Measurements from ENCODE around the gene AREL1. TPM values are rescaled to one million over a fixed set of nuclear protein-coding genes. Genes with fewer than 3 reads are reported as not detected.

AREL1 gene
- total RNA-seq, 1 experiment from 2014 or later: 45.9 TPM

DNA sequence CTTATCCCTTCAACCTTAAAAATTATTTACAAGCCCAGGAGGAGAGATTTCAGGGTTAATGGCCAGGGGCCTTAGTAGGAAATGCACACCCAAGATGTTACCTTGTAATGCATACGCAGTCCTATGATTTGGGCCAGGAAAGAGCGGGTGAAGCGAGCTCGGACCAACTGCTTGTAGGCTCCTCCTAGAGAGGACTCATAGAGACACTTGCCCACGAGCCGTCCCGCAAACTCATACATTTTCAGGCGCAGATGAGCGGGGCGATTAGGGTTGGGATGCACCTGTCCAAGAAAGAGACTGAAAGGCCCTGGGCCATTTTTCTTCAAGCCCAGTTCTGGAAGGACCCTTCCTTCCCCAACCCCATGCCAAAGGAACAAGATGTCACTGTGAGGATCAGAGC is 43.0 kb downstream of the AREL1 start:
- BruUV-seq (replicated peaks): no TSS peak
- ChIA-PET POLR2A (no interaction called here), CTCF (no interaction called here)

GRCh38 chr14:74669256-74669655 is 43.6 kb downstream of the AREL1 start:
- Histone ChIP-seq H3K4me1 (ENCODE audit: control insufficient read depth in 1 of 2, insufficient read depth in 2 of 2, low read length in 2 of 2) (no peaks in the 10 kb centered on the region), H3K9me3 (ENCODE audit: control insufficient read depth in 1 of 2, insufficient read depth in 1 of 2, low read depth in 1 of 2, low read length in 2 of 2) (no peaks in the 10 kb centered on the region), H2AFZ (ENCODE audit: low read depth, low read length, poor library complexity, severe bottlenecking) (no peak overlapping the region), H3K27me3 (ENCODE audit: insufficient read depth, low read length) (no peaks in the 10 kb centered on the region), H3K9me2 (ENCODE audit: insufficient read depth) (no peaks in the 10 kb centered on the region), H3K27ac (ENCODE audit: low read depth, low read length) (no peak overlapping the region), H3K4me2 (ENCODE audit: low read length) (no peak overlapping the region), H3K36me3 (ENCODE audit: control insufficient read depth in 1 of 2, insufficient read depth in 2 of 2, low read length in 2 of 2) (peaks cover 35 to 52% of the 10 kb centered on the region in 2 experiments; a peak in 3 of 4 replicates), H4K20me1 (ENCODE audit: insufficient read depth) (no peaks in the 10 kb centered on the region), H3K79me2 (ENCODE audit: insufficient read depth, low read length) (no peaks in the 10 kb centered on the region), H3K4me3 (replicated peaks in 1 of 2; ENCODE audit: low read depth in 1 of 2, low read length in 2 of 2) (no peak overlapping the region), H3K9ac (ENCODE audit: low read length) (no peak overlapping the region)
- POLR2A ChIA-PET: no interaction called here
- BruUV-seq (replicated peaks): no TSS peak
- intact Hi-C loops (cut with micrococcal nuclease): no loop called here
- RAD21 ChIA-PET (ENCODE audit: low non-redundant PET in 1 of 2, low total read pairs in 2 of 2, uncharacterized antibody in 2 of 2, unreplicated experiment in 2 of 2): no interaction called here
- CTCF ChIA-PET: no interaction called here
- ATAC-seq (no peak), DNase-seq (ENCODE audit: low read depth, low spot score) (no peak)
- TF ChIP-seq CEBPB (IDR thresholded peaks at IDR 0.05; ENCODE audit: low read depth) (no peak), RAD21 (IDR thresholded peaks at IDR 0.05; ENCODE audit: low read depth) (no peak), CTCF (IDR thresholded peaks at IDR 0.05 in 2 of 3, conservative IDR thresholded peaks at IDR 0.05 in 1 of 3; ENCODE audit: borderline replicate concordance in 1 of 3, insufficient read depth in 1 of 3, low read depth in 2 of 3, low read length in 2 of 3) (no peak), ZBTB33 (IDR thresholded peaks at IDR 0.05; ENCODE audit: extremely low read depth, insufficient replicate concordance, low read length) (no peak), EGR1 (IDR thresholded peaks at IDR 0.05; ENCODE audit: low read depth) (no peak), JUND (IDR thresholded peaks at IDR 0.05) (no peak), SIN3A (IDR thresholded peaks at IDR 0.05; ENCODE audit: low read depth) (no peak), ELF1 (IDR thresholded peaks at IDR 0.05; ENCODE audit: borderline replicate concordance, low read depth) (no peak)

More for the DNA sequence above, 43.0 kb downstream of the AREL1 start:
- ATAC-seq (no peak), DNase-seq (ENCODE audit: low read depth, low spot score) (no peak)
- RAD21 ChIA-PET (ENCODE audit: low non-redundant PET in 1 of 2, low total read pairs in 2 of 2, uncharacterized antibody in 2 of 2, unreplicated experiment in 2 of 2): no interaction called here
- H3K79me2 ChIP-seq (ENCODE audit: insufficient read depth, low read length): no peaks in the 10 kb centered on the region
- H3K36me3 ChIP-seq (ENCODE audit: control insufficient read depth in 1 of 2, insufficient read depth in 2 of 2, low read length in 2 of 2): peaks cover 35 to 51% of the 10 kb centered on the region in 2 experiments; a peak in 3 of 4 replicates
- no peaks in the 10 kb centered on the region for H3K9me3 ChIP-seq (ENCODE audit: control insufficient read depth in 1 of 2, insufficient read depth in 1 of 2, low read depth in 1 of 2, low read length in 2 of 2)
- no peaks in the 10 kb centered on the region for H3K9me2 ChIP-seq (ENCODE audit: insufficient read depth)
- no peak overlapping the region for H3K4me3 ChIP-seq (replicated peaks in 1 of 2; ENCODE audit: low read depth in 1 of 2, low read length in 2 of 2)
- H3K4me2 ChIP-seq (ENCODE audit: low read length): no peak overlapping the region
- no peak overlapping the region for H3K27ac ChIP-seq (ENCODE audit: low read depth, low read length)
- no peak overlapping the region for H2AFZ ChIP-seq (ENCODE audit: low read depth, low read length, poor library complexity, severe bottlenecking)
- H4K20me1 ChIP-seq (ENCODE audit: insufficient read depth): no peaks in the 10 kb centered on the region
- TF ChIP-seq SRF (IDR thresholded peaks at IDR 0.05; ENCODE audit: low read depth) (no peak), EZH2phosphoT487 (IDR thresholded peaks at IDR 0.05; ENCODE audit: borderline replicate concordance) (no peak), CBX3 (IDR thresholded peaks at IDR 0.05; ENCODE audit: low read depth) (no peak), POLR2A (IDR thresholded peaks at IDR 0.05; ENCODE audit: borderline replicate concordance, extremely low read depth, insufficient read depth, insufficient read length) (no peak), CTCF (IDR thresholded peaks at IDR 0.05 in 2 of 3, conservative IDR thresholded peaks at IDR 0.05 in 1 of 3; ENCODE audit: borderline replicate concordance in 1 of 3, insufficient read depth in 1 of 3, low read depth in 2 of 3, low read length in 2 of 3) (no peak), FOSL1 (IDR thresholded peaks at IDR 0.05; ENCODE audit: low read depth) (no peak)
- no peak overlapping the region for H3K9ac ChIP-seq (ENCODE audit: low read length)
- intact Hi-C loops (cut with micrococcal nuclease): no loop called here
- no peaks in the 10 kb centered on the region for H3K27me3 ChIP-seq (ENCODE audit: insufficient read depth, low read length)
- H3K4me1 ChIP-seq (ENCODE audit: control insufficient read depth in 1 of 2, insufficient read depth in 2 of 2, low read length in 2 of 2): no peaks in the 10 kb centered on the region
